DND-41 (cell line): Measurements from ENCODE around the gene FARP1.

Experiments
- ATAC-seq: fragments of 200-7000 bp; cut with Tn5 transposase; 3 replicates; pipeline ENCODE4 v1.9.1; 2021; ENCODE audit warnings: low read depth; ENCODE audit not compliant: insufficient read depth
- DNase-seq: peaks from one replicate; pipeline ENCODE4 v3.0.0-alpha.2; 2020
- H2AFZ ChIP-seq: 2 replicates; pipeline ENCODE4 v1.6.0; 2012; ENCODE audit warnings: low read depth, low read length
- H3K27ac ChIP-seq: 2 replicates; pipeline ENCODE4 v1.5.1; 2012; ENCODE audit warnings: low read length, inconsistent platforms
- H3K27me3 ChIP-seq: fragments of 200-600 bp; sonication (generic); 2 replicates; pipeline ENCODE4 v1.6.0; 2012; ENCODE audit warnings: low read length, mild to moderate bottlenecking, inconsistent platforms; ENCODE audit not compliant: insufficient read depth, poor library complexity
- H3K36me3 ChIP-seq: 2 replicates; pipeline ENCODE4 v1.5.1; 2012; ENCODE audit warnings: low read length, inconsistent platforms; ENCODE audit not compliant: insufficient read depth
- H3K4me1 ChIP-seq: 2 replicates; pipeline ENCODE4 v1.5.1; 2012; ENCODE audit warnings: mild to moderate bottlenecking, low read length; ENCODE audit not compliant: insufficient read depth
- H3K4me2 ChIP-seq: 2 replicates; pipeline ENCODE4 v1.6.0; 2012; ENCODE audit warnings: mild to moderate bottlenecking, moderate library complexity, low read length, inconsistent platforms; ENCODE audit not compliant: insufficient read depth
- H3K4me3 ChIP-seq, 2 experiments: fragments of 200-600 bp in 1 of 2; shearing (Covaris generic) in 1 of 2; 2 replicates each; pipeline ENCODE4 v1.5.1; 2012 to 2016; ENCODE audit warnings: inconsistent platforms in 2 of 2, low read length in 2 of 2, mild to moderate bottlenecking in 2 of 2, low read depth in 1 of 2, moderate library complexity in 1 of 2
- H3K79me2 ChIP-seq: 2 replicates; pipeline ENCODE4 v1.6.0; 2012; ENCODE audit warnings: low read length, inconsistent platforms; ENCODE audit not compliant: insufficient read depth
- H3K9ac ChIP-seq: 2 replicates; pipeline ENCODE4 v1.6.0; 2012; ENCODE audit warnings: low read depth, mild to moderate bottlenecking, inconsistent platforms, low read length, moderate library complexity
- H3K9me3 ChIP-seq: 2 replicates; pipeline ENCODE4 v1.5.1; 2012; ENCODE audit warnings: low read length, moderate library complexity, mild to moderate bottlenecking, inconsistent platforms; ENCODE audit not compliant: insufficient read depth, severe bottlenecking
- H4K20me1 ChIP-seq: 2 replicates; pipeline ENCODE4 v1.6.0; 2012; ENCODE audit warnings: low read length; ENCODE audit not compliant: insufficient read depth
- EZH2 ChIP-seq: IDR thresholded peaks from 3 replicates; pipeline ENCODE4 v1.6.1; 2012; ENCODE audit warnings: borderline replicate concordance, low read depth, mild to moderate bottlenecking, moderate library complexity, low read length, inconsistent platforms; ENCODE audit not compliant: severe bottlenecking
- TF ChIP-seq, protein P1 (sequence below): IDR thresholded peaks from 2 replicates; pipeline ENCODE4 v1.5.1; 2012; ENCODE audit warnings: borderline replicate concordance, low read length, moderate library complexity, mild to moderate bottlenecking; ENCODE audit not compliant: poor library complexity, severe bottlenecking; ENCODE audit errors: extremely low read depth

Gene FARP1

DNA sequence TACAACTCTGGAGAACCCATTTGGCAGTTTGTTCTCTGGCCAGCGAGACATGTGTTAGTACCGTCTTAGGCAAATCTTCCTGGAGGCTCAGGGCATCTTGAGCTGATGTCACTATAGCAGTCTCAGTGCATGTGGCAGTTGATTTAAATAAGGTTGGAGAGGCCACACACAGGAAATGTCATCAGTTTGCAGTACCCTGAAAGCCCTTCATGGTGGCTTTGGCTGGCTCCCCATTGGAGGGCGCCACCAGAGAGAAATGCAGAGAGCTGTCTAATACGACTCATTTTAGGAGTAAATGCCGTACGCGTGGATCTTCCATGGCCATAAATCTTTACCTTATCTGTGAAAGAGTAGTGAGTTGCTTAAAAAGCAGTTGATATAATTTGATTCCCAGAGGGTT is 270.9 kb downstream of the FARP1 start:
- no peaks in the 10 kb centered on the region for H3K9me3 ChIP-seq
- H3K27ac ChIP-seq, result no peak overlapping the region
- H3K9ac ChIP-seq, result no peak overlapping the region
- H3K4me1 ChIP-seq, result no peaks in the 10 kb centered on the region
- H3K27me3 ChIP-seq, result no peaks in the 10 kb centered on the region
- TF ChIP-seq, protein P1, sequence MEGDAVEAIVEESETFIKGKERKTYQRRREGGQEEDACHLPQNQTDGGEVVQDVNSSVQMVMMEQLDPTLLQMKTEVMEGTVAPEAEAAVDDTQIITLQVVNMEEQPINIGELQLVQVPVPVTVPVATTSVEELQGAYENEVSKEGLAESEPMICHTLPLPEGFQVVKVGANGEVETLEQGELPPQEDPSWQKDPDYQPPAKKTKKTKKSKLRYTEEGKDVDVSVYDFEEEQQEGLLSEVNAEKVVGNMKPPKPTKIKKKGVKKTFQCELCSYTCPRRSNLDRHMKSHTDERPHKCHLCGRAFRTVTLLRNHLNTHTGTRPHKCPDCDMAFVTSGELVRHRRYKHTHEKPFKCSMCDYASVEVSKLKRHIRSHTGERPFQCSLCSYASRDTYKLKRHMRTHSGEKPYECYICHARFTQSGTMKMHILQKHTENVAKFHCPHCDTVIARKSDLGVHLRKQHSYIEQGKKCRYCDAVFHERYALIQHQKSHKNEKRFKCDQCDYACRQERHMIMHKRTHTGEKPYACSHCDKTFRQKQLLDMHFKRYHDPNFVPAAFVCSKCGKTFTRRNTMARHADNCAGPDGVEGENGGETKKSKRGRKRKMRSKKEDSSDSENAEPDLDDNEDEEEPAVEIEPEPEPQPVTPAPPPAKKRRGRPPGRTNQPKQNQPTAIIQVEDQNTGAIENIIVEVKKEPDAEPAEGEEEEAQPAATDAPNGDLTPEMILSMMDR, result peak; percentile 19
- no peak for TF ChIP-seq EZH2
- ATAC-seq (0 out of 3 replicates have a peak, but pooled peaks have one; percentile 45), DNase-seq (no peak)
- H3K79me2 ChIP-seq, result no peaks in the 10 kb centered on the region
- H3K4me3 ChIP-seq, result no peak overlapping the region
- no peaks in the 10 kb centered on the region for H4K20me1 ChIP-seq
- H3K4me2 ChIP-seq, result no peak overlapping the region
- no peak overlapping the region for H2AFZ ChIP-seq
- H3K36me3 ChIP-seq, result no peaks in the 10 kb centered on the region

DNA sequence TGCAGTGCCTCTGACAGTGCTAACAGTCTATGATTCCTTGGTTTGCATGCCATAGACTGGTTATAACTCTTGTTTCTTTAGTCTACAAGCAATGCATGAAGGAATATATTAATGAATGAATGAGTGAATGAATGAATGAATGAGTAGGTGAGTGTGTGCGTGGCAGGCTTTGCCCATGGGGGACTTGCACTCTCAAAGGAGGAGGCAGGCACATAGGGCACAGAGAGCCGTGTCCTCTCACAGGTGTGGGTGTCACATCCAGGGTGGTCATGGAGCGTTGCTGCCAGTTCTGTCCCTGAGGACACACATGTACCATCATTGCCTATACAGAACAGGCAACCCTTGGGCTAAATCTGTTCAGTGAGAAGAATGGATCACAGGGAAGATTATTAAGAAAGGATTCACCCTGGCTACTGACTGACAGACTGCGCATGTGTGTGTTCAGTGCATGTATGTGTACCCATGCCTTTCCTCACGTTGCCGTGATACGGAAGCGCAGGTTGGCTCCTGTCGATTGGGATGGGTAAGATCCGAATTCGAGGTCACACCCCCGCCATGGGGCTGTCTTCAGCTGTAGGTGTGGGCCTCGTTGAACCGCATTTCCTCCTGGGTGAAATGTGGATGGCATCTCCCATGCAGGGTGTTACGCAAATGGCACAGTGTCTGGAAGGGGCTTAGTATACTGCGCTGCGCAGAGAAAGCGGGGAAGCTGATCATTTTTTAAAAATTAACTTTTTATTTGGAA is 272.6 kb downstream of the FARP1 start:
- no peaks in the 10 kb centered on the region for H3K79me2 ChIP-seq
- TF ChIP-seq EZH2, result no peak
- TF ChIP-seq, protein P1, result no peak
- no peak overlapping the region for H3K27ac ChIP-seq
- H3K27me3 ChIP-seq, result peaks cover 9% of the 10 kb centered on the region
- ATAC-seq (no peak), DNase-seq (no peak)
- H3K4me3 ChIP-seq, result no peak overlapping the region
- H2AFZ ChIP-seq, result no peak overlapping the region
- no peaks in the 10 kb centered on the region for H3K4me1 ChIP-seq
- no peak overlapping the region for H3K9ac ChIP-seq
- no peaks in the 10 kb centered on the region for H3K9me3 ChIP-seq
- H4K20me1 ChIP-seq, result no peaks in the 10 kb centered on the region
- no peak overlapping the region for H3K4me2 ChIP-seq
- no peaks in the 10 kb centered on the region for H3K36me3 ChIP-seq

DNA sequence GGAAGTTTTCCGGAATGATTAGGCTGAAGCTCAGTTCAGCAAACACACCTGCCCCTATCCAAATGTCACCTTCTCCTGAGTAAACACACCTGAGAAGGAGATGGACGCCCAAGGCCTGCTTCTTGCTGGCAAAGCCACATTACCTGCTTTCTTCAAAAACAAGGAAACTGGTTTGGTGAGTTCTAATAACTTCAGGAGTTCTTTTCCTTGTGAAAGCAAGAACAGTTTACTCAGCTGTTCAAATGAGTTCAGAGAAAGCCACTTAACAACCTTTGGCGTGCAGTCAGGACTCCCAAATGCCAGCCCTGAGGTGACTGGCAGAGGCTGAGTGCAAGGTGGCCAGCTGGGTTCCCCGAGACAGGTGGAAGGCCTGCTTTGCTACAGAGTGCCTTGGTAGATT is 273.5 kb downstream of the FARP1 start:
- peaks cover 9% of the 10 kb centered on the region for H3K27me3 ChIP-seq
- H3K27ac ChIP-seq, result no peak overlapping the region
- H3K4me2 ChIP-seq, result no peak overlapping the region
- H3K9ac ChIP-seq, result no peak overlapping the region
- DNase-seq (no peak), ATAC-seq (no peak)
- H3K79me2 ChIP-seq, result no peaks in the 10 kb centered on the region
- TF ChIP-seq EZH2, result no peak
- TF ChIP-seq, protein P1, result no peak
- H3K9me3 ChIP-seq, result no peaks in the 10 kb centered on the region
- H4K20me1 ChIP-seq, result no peaks in the 10 kb centered on the region
- no peak overlapping the region for H2AFZ ChIP-seq
- H3K4me1 ChIP-seq, result no peaks in the 10 kb centered on the region
- H3K36me3 ChIP-seq, result no peaks in the 10 kb centered on the region
- H3K4me3 ChIP-seq, result no peak overlapping the region
